ENCODE results near the gene DPYD.

The DPYD gene

GRCh38 chr1:97051823-97052222 is 869.0 kb downstream of the DPYD start:
- H3K4me2 ChIP-seq (ENCODE audit: low read depth, low read length, poor library complexity, severe bottlenecking) = no peak overlapping the region
- H4K20me1 ChIP-seq (ENCODE audit: insufficient read depth, low read length, poor library complexity, severe bottlenecking) = no peaks in the 10 kb centered on the region
- H3K4me1 ChIP-seq (ENCODE audit: insufficient read depth, low read length, poor library complexity, severe bottlenecking) = no peaks in the 10 kb centered on the region
- peaks cover 14% of the 10 kb centered on the region; the same call in 1 of the 2 replicates for H3K9me3 ChIP-seq (ENCODE audit: insufficient read depth, low read depth, low read length)
- H3K9me2 ChIP-seq (replicated peaks; ENCODE audit: low read depth, low read length) = no peaks in the 10 kb centered on the region
- no peak overlapping the region for H3K4me3 ChIP-seq (ENCODE audit: low read length, poor library complexity, severe bottlenecking)
- TF ChIP-seq CTCF (conservative IDR thresholded peaks at IDR 0.05; ENCODE audit: low read length) (no peak), EZH2phosphoT487 (IDR thresholded peaks at IDR 0.05; ENCODE audit: borderline replicate concordance) (no peak)
- H2AFZ ChIP-seq (ENCODE audit: low read length) = no peak overlapping the region
- no peaks in the 10 kb centered on the region for H3F3A ChIP-seq (ENCODE audit: low read depth)
- no peak overlapping the region for H3K9ac ChIP-seq (ENCODE audit: low read depth, low read length, poor library complexity, severe bottlenecking)
- H3K79me2 ChIP-seq (ENCODE audit: insufficient read depth, low read length) = no peaks in the 10 kb centered on the region
- no peaks in the 10 kb centered on the region for H3K27me3 ChIP-seq (ENCODE audit: insufficient read depth, low read length, poor library complexity, severe bottlenecking)
- no peaks in the 10 kb centered on the region for H3K36me3 ChIP-seq (ENCODE audit: insufficient read depth, low read length)

- Histone ChIP-seq H3K9ac (ENCODE audit: low read depth, low read length, poor library complexity, severe bottlenecking) (no peak overlapping the region), H3K9me2 (replicated peaks; ENCODE audit: low read depth, low read length) (no peaks in the 10 kb centered on the region), H3K4me3 (ENCODE audit: low read length, poor library complexity, severe bottlenecking) (no peak overlapping the region)
Measured at GRCh38 chr1:97050506-97050905, 870.3 kb downstream of the DPYD start.

GRCh38 chr1:97047421-97047793 is 873.4 kb downstream of the DPYD start:
- Histone ChIP-seq H3K27me3 (ENCODE audit: insufficient read depth, low read length, poor library complexity, severe bottlenecking) (no peaks in the 10 kb centered on the region), H3K9ac (ENCODE audit: low read depth, low read length, poor library complexity, severe bottlenecking) (no peak overlapping the region), H3K9me2 (replicated peaks; ENCODE audit: low read depth, low read length) (no peaks in the 10 kb centered on the region), H3K4me1 (ENCODE audit: insufficient read depth, low read length, poor library complexity, severe bottlenecking) (no peaks in the 10 kb centered on the region), H2AFZ (ENCODE audit: low read length) (no peak overlapping the region), H3K36me3 (ENCODE audit: insufficient read depth, low read length) (no peaks in the 10 kb centered on the region), H3F3A (ENCODE audit: low read depth) (no peaks in the 10 kb centered on the region), H3K79me2 (ENCODE audit: insufficient read depth, low read length) (no peaks in the 10 kb centered on the region), H3K4me2 (ENCODE audit: low read depth, low read length, poor library complexity, severe bottlenecking) (no peak overlapping the region), H3K9me3 (ENCODE audit: insufficient read depth, low read depth, low read length) (no peaks in the 10 kb centered on the region), H4K20me1 (ENCODE audit: insufficient read depth, low read length, poor library complexity, severe bottlenecking) (no peaks in the 10 kb centered on the region), H3K4me3 (ENCODE audit: low read length, poor library complexity, severe bottlenecking) (no peak overlapping the region)
- TF ChIP-seq CTCF (conservative IDR thresholded peaks at IDR 0.05; ENCODE audit: low read length) (no peak), EZH2phosphoT487 (IDR thresholded peaks at IDR 0.05; ENCODE audit: borderline replicate concordance) (no peak)

More at GRCh38 chr1:97050506-97050905, 870.3 kb downstream of the DPYD start:
- Histone ChIP-seq H3K4me2 (ENCODE audit: low read depth, low read length, poor library complexity, severe bottlenecking) (no peak overlapping the region), H3K27me3 (ENCODE audit: insufficient read depth, low read length, poor library complexity, severe bottlenecking) (no peaks in the 10 kb centered on the region), H3K36me3 (ENCODE audit: insufficient read depth, low read length) (no peaks in the 10 kb centered on the region), H3K79me2 (ENCODE audit: insufficient read depth, low read length) (no peaks in the 10 kb centered on the region), H2AFZ (ENCODE audit: low read length) (peak overlapping the region; percentile 62; the same call in 1 of the 2 replicates), H3K9me3 (ENCODE audit: insufficient read depth, low read depth, low read length) (peaks cover 3% of the 10 kb centered on the region; the same call in 1 of the 2 replicates), H4K20me1 (ENCODE audit: insufficient read depth, low read length, poor library complexity, severe bottlenecking) (no peaks in the 10 kb centered on the region), H3F3A (ENCODE audit: low read depth) (no peaks in the 10 kb centered on the region), H3K4me1 (ENCODE audit: insufficient read depth, low read length, poor library complexity, severe bottlenecking) (no peaks in the 10 kb centered on the region)
- no peak for TF ChIP-seq EZH2phosphoT487 (IDR thresholded peaks at IDR 0.05; ENCODE audit: borderline replicate concordance)
- TF ChIP-seq CTCF (conservative IDR thresholded peaks at IDR 0.05; ENCODE audit: low read length) = peak; percentile 70

Measured in Loucy (cell line).